ENCODE data around the gene PTPRN2. TPM values are rescaled to one million over a fixed set of nuclear protein-coding genes. Genes with fewer than 3 reads are reported as not detected.

The PTPRN2 gene
- total and polyA plus RNA-seq, 2 of the 8 experiments (the other 6 are each of a cell fraction or from before 2014, with no cell fraction given): 2.6 to 4.5 TPM

GRCh38 chr7:157832006-157832405, 755.6 kb downstream of the PTPRN2 start:
- no peak overlapping the region for H3K4ac ChIP-seq (replicated peaks; ENCODE audit: insufficient read length, low read depth, low read length)
- H3K27me3 ChIP-seq (replicated peaks in 1 of 4; ENCODE audit: control insufficient read depth in 3 of 4, extremely low read depth in 1 of 4, insufficient read depth in 3 of 4, low read length in 3 of 4): no peaks in the 10 kb centered on the region; a peak in 2 of 7 replicates
- ChIA-PET POLR2A (ENCODE audit: partially characterized antibody) (no interaction called here), CTCF (ENCODE audit: partially characterized antibody) (interaction anchor here (0.7 to 0.8 kb wide), 2 partner anchors 9 to 124 kb away, joined by 3 read pairs; no protein-coding TSS in a partner anchor)
- H3K14ac ChIP-seq (ENCODE audit: insufficient read length): no peak overlapping the region
- H3K18ac ChIP-seq (ENCODE audit: extremely low read depth, low read length): no peak overlapping the region; the same call in 1 of the 2 replicates
- H2AFZ ChIP-seq (ENCODE audit: low read length): no peak overlapping the region
- no peak for DNase-seq (ENCODE audit: low read depth in 1 of 2, low spot score in 2 of 2)
- no peak overlapping the region for H2BK20ac ChIP-seq (ENCODE audit: low read length)
- H3K4me2 ChIP-seq (ENCODE audit: insufficient read depth in 1 of 2, low read depth in 2 of 2, low read length in 2 of 2): no peak overlapping the region
- H4K8ac ChIP-seq (ENCODE audit: extremely low read depth, insufficient read depth, low read length): no peak overlapping the region; the same call in 1 of the 2 replicates
- no peak for FAIRE-seq
- no peak overlapping the region for H2BK12ac ChIP-seq (ENCODE audit: low read depth, low read length)
- peaks cover 3% of the 10 kb centered on the region; the same call in 1 of the 2 replicates for H3K23me2 ChIP-seq (ENCODE audit: low read depth, low read length)
- no peaks in the 10 kb centered on the region for H3K79me2 ChIP-seq (ENCODE audit: control insufficient read depth in 1 of 2, insufficient read depth in 2 of 2, low read length in 2 of 2)
- H4K20me1 ChIP-seq (replicated peaks in 1 of 2; ENCODE audit: control insufficient read depth in 1 of 2, insufficient read depth in 2 of 2, low read length in 2 of 2): no peaks in the 10 kb centered on the region
- H2BK5ac ChIP-seq (ENCODE audit: low read depth, low read length): no peak overlapping the region
- H3K4me3 ChIP-seq (ENCODE audit: extremely low read depth in 1 of 4, insufficient read depth in 2 of 4, low read depth in 3 of 4, low read length in 4 of 4): no peak overlapping the region
- no peak overlapping the region for H2BK120ac ChIP-seq (replicated peaks; ENCODE audit: low read depth, low read length)
- peaks cover 0 to 16% (median 11%) of the 10 kb centered on the region in 4 experiments; a peak in 5 of 7 replicates for H3K4me1 ChIP-seq (replicated peaks in 1 of 4; ENCODE audit: control insufficient read depth in 3 of 4, insufficient read depth in 4 of 4, low read length in 3 of 4)
- WGBS, 2 experiments (ENCODE audit: extremely low coverage in 1 of 2, insufficient coverage in 1 of 2, insufficient read length in 1 of 2, insufficient replicate concordance in 2 of 2, low coverage in 1 of 2, low lambda C conversion rate in 2 of 2, missing lambda C conversion rate in 1 of 2): 89% methylated on average over 16 of the region's 16 CpGs; no CpG with 5 or more reads in 1 of the 2 experiments
- H4K91ac ChIP-seq (replicated peaks; ENCODE audit: insufficient read length, low read length): no peak overlapping the region
- no peak overlapping the region for H4K5ac ChIP-seq (ENCODE audit: insufficient read length, low read depth, low read length)
- H3K23ac ChIP-seq (ENCODE audit: insufficient read length): no peak overlapping the region
- no peaks in the 10 kb centered on the region for H3K36me3 ChIP-seq (ENCODE audit: control insufficient read depth in 2 of 4, insufficient read depth in 4 of 4, low read length in 3 of 4)
- no peak overlapping the region for H2AK5ac ChIP-seq (ENCODE audit: low read depth, low read length)
- no peaks in the 10 kb centered on the region for H3K9me3 ChIP-seq (ENCODE audit: insufficient read depth in 2 of 2, low read depth in 1 of 2, low read length in 1 of 2)
- no peak overlapping the region for H3K56ac ChIP-seq (replicated peaks; ENCODE audit: insufficient read length, low read depth, low read length)
- no peak overlapping the region for H2BK15ac ChIP-seq (ENCODE audit: low read length)
- TF ChIP-seq SP1 (IDR thresholded peaks at IDR 0.05; ENCODE audit: low read depth, low read length): no peak
- TF ChIP-seq POU5F1 (IDR thresholded peaks at IDR 0.05; ENCODE audit: low read depth, low read length): no peak
- TF ChIP-seq CEBPB (IDR thresholded peaks at IDR 0.05; ENCODE audit: low read depth, low read length): no peak
- no peak for TF ChIP-seq POLR2AphosphoS5 (IDR thresholded peaks at IDR 0.05; ENCODE audit: low read depth, low read length)
- no peak for TF ChIP-seq SP4 (IDR thresholded peaks at IDR 0.05; ENCODE audit: low read length)
- no peaks in the 10 kb centered on the region for H3K79me1 ChIP-seq (ENCODE audit: low read depth, low read length)
- no peak overlapping the region for H3K27ac ChIP-seq (ENCODE audit: low read depth, low read length)
- no peak overlapping the region for H3K9ac ChIP-seq (replicated peaks in 1 of 4; ENCODE audit: extremely low read depth in 1 of 4, low read depth in 3 of 4, low read length in 3 of 4)

Measured in H1 (cell line).